ENCODE data around the gene ASIC1. TPM values are rescaled to one million over a fixed set of nuclear protein-coding genes. Genes with fewer than 3 reads are reported as not detected.

Gene ASIC1
- total and polyA plus RNA-seq, 2 experiments from 2014 or later, result 0.76 to 1.5 TPM

DNA sequence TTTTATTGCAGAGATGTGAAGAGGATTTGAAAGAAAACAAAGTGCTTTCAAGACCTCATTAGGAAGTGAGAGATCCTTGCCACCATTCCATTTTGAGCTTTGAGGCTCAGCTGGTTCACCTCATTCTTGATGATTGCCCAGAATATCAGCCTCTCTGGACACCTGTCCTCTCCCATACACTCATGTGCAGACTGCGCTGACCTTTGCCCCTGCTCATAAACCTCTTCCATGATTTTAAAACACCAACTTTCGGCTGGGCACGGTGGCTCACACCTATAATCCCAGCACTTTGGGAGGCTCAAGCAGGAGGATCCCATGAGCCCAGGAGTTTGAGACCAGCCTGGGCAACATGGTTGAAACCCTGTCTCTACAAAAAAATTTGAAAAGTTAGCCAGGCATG is 63.6 kb downstream of the ASIC1 start:
- no peaks in the 10 kb centered on the region for H3K4me1 Mint-ChIP-seq
- H3K36me3 Mint-ChIP-seq (ENCODE audit: low read depth), result no peaks in the 10 kb centered on the region; the same call in 2 of the 3 replicates
- TF ChIP-seq ZNF114 (CRISPR knock-in tag; IDR thresholded peaks at IDR 0.05), result no peak
- no peak for TF ChIP-seq EZH2 (IDR thresholded peaks at IDR 0.05; ENCODE audit: low read depth, unreplicated experiment)
- Histone ChIP-seq H3K4me3 (no peak overlapping the region), H3K79me2 (replicated peaks; ENCODE audit: insufficient read depth) (peaks cover 7% of the 10 kb centered on the region; the same call in 1 of the 2 replicates), H3K27me3 (ENCODE audit: insufficient read depth) (no peaks in the 10 kb centered on the region), H3K27ac (ENCODE audit: low read depth) (no peak overlapping the region), H3K9me2 (ENCODE audit: insufficient read depth) (no peaks in the 10 kb centered on the region), H3K4me2 (no peak overlapping the region), H3K4me1 (ENCODE audit: insufficient read depth) (no peaks in the 10 kb centered on the region), H3F3A (replicated peaks; ENCODE audit: low read depth) (no peaks in the 10 kb centered on the region), H2AFZ (no peak overlapping the region), H3K36me3 (ENCODE audit: insufficient read depth) (no peaks in the 10 kb centered on the region), H4K20me1 (replicated peaks; ENCODE audit: insufficient read depth) (peaks cover 5% of the 10 kb centered on the region; the same call in 1 of the 2 replicates)
- no peak for ATAC-seq
- no peaks in the 10 kb centered on the region for H3K9me3 Mint-ChIP-seq
- no peak overlapping the region for H3K4me3 Mint-ChIP-seq
- no peaks in the 10 kb centered on the region for H3K27me3 Mint-ChIP-seq (ENCODE audit: insufficient read depth, low read depth, poor library complexity)
- no peak for DNase-seq (ENCODE audit: low spot score)
- H3K27ac Mint-ChIP-seq, result no peak overlapping the region

DNA sequence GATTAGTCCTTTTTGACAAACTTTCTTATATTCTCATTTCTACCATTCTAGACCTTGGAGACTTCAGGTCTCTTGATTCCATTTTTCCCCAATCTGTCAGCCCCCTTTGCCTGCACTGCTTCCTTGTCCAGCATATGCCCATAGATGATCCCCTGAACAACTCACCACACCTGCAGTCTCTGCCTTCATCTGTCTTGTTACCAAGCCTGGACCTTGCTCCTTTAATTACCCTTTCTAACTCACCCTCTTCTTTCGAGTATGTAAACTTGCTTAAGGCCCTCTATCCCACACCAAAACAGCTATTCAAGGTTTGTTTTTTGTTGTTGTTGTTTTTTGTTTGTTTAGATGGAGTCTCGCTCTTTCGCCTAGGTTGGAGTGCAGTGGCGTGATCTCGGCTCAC is 64.2 kb downstream of the ASIC1 start:
- Histone ChIP-seq H3K36me3 (ENCODE audit: insufficient read depth) (no peaks in the 10 kb centered on the region), H3K79me2 (replicated peaks; ENCODE audit: insufficient read depth) (0 out of 2 replicates have a peak, but pooled peaks cover 4% of the 10 kb centered on the region), H3K4me2 (no peak overlapping the region), H3K9me2 (ENCODE audit: insufficient read depth) (no peaks in the 10 kb centered on the region), H4K20me1 (replicated peaks; ENCODE audit: insufficient read depth) (peaks cover 5% of the 10 kb centered on the region; the same call in 1 of the 2 replicates), H3F3A (replicated peaks; ENCODE audit: low read depth) (no peaks in the 10 kb centered on the region), H3K27ac (ENCODE audit: low read depth) (no peak overlapping the region), H3K4me3 (no peak overlapping the region), H3K27me3 (ENCODE audit: insufficient read depth) (no peaks in the 10 kb centered on the region), H3K4me1 (ENCODE audit: insufficient read depth) (no peaks in the 10 kb centered on the region), H2AFZ (no peak overlapping the region)
- Mint-ChIP-seq H3K36me3 (ENCODE audit: low read depth) (no peaks in the 10 kb centered on the region; the same call in 2 of the 3 replicates), H3K4me3 (no peak overlapping the region), H3K27ac (no peak overlapping the region), H3K9me3 (no peaks in the 10 kb centered on the region), H3K4me1 (no peaks in the 10 kb centered on the region), H3K27me3 (ENCODE audit: insufficient read depth, low read depth, poor library complexity) (no peaks in the 10 kb centered on the region)
- no peak for ATAC-seq
- DNase-seq (ENCODE audit: low spot score), result no peak
- TF ChIP-seq ZNF114 (CRISPR knock-in tag; IDR thresholded peaks at IDR 0.05) (no peak), CREB1 (CRISPR knock-in tag; IDR thresholded peaks at IDR 0.05; ENCODE audit: low read depth) (no peak), ZNF331 (CRISPR knock-in tag; IDR thresholded peaks at IDR 0.05; ENCODE audit: low read depth) (no peak), NANOG (IDR thresholded peaks at IDR 0.05; ENCODE audit: borderline replicate concordance) (no peak), EZH2phosphoT487 (IDR thresholded peaks at IDR 0.05; ENCODE audit: unreplicated experiment) (no peak), POLR2AphosphoS5 (IDR thresholded peaks at IDR 0.05; ENCODE audit: low read depth) (no peak), EZH2 (IDR thresholded peaks at IDR 0.05; ENCODE audit: low read depth, unreplicated experiment) (no peak), STAT1 (IDR thresholded peaks at IDR 0.05; ENCODE audit: unreplicated experiment) (no peak)
- TF ChIP-seq, protein P1, sequence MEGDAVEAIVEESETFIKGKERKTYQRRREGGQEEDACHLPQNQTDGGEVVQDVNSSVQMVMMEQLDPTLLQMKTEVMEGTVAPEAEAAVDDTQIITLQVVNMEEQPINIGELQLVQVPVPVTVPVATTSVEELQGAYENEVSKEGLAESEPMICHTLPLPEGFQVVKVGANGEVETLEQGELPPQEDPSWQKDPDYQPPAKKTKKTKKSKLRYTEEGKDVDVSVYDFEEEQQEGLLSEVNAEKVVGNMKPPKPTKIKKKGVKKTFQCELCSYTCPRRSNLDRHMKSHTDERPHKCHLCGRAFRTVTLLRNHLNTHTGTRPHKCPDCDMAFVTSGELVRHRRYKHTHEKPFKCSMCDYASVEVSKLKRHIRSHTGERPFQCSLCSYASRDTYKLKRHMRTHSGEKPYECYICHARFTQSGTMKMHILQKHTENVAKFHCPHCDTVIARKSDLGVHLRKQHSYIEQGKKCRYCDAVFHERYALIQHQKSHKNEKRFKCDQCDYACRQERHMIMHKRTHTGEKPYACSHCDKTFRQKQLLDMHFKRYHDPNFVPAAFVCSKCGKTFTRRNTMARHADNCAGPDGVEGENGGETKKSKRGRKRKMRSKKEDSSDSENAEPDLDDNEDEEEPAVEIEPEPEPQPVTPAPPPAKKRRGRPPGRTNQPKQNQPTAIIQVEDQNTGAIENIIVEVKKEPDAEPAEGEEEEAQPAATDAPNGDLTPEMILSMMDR (conservative IDR thresholded peaks at IDR 0.05; ENCODE audit: low read depth in 2 of 2), result no peak
- TF ChIP-seq, protein P2, sequence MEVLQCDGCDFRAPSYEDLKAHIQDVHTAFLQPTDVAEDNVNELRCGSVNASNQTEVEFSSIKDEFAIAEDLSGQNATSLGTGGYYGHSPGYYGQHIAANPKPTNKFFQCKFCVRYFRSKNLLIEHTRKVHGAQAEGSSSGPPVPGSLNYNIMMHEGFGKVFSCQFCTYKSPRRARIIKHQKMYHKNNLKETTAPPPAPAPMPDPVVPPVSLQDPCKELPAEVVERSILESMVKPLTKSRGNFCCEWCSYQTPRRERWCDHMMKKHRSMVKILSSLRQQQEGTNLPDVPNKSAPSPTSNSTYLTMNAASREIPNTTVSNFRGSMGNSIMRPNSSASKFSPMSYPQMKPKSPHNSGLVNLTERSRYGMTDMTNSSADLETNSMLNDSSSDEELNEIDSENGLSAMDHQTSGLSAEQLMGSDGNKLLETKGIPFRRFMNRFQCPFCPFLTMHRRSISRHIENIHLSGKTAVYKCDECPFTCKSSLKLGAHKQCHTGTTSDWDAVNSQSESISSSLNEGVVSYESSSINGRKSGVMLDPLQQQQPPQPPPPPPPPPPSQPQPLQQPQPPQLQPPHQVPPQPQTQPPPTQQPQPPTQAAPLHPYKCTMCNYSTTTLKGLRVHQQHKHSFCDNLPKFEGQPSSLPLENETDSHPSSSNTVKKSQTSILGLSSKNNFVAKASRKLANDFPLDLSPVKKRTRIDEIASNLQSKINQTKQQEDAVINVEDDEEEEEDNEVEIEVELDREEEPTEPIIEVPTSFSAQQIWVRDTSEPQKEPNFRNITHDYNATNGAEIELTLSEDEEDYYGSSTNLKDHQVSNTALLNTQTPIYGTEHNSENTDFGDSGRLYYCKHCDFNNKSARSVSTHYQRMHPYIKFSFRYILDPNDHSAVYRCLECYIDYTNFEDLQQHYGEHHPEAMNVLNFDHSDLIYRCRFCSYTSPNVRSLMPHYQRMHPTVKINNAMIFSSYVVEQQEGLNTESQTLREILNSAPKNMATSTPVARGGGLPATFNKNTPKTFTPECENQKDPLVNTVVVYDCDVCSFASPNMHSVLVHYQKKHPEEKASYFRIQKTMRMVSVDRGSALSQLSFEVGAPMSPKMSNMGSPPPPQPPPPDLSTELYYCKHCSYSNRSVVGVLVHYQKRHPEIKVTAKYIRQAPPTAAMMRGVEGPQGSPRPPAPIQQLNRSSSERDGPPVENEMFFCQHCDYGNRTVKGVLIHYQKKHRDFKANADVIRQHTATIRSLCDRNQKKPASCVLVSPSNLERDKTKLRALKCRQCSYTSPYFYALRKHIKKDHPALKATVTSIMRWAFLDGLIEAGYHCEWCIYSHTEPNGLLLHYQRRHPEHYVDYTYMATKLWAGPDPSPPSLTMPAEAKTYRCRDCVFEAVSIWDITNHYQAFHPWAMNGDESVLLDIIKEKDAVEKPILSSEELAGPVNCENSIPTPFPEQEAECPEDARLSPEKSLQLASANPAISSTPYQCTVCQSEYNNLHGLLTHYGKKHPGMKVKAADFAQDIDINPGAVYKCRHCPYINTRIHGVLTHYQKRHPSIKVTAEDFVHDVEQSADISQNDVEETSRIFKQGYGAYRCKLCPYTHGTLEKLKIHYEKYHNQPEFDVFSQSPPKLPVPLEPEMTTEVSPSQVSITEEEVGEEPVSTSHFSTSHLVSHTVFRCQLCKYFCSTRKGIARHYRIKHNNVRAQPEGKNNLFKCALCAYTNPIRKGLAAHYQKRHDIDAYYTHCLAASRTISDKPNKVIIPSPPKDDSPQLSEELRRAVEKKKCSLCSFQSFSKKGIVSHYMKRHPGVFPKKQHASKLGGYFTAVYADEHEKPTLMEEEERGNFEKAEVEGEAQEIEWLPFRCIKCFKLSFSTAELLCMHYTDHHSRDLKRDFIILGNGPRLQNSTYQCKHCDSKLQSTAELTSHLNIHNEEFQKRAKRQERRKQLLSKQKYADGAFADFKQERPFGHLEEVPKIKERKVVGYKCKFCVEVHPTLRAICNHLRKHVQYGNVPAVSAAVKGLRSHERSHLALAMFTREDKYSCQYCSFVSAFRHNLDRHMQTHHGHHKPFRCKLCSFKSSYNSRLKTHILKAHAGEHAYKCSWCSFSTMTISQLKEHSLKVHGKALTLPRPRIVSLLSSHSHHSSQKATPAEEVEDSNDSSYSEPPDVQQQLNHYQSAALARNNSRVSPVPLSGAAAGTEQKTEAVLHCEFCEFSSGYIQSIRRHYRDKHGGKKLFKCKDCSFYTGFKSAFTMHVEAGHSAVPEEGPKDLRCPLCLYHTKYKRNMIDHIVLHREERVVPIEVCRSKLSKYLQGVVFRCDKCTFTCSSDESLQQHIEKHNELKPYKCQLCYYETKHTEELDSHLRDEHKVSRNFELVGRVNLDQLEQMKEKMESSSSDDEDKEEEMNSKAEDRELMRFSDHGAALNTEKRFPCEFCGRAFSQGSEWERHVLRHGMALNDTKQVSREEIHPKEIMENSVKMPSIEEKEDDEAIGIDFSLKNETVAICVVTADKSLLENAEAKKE (CRISPR knock-in tag; IDR thresholded peaks at IDR 0.05), result no peak
- TF ChIP-seq, protein P3, sequence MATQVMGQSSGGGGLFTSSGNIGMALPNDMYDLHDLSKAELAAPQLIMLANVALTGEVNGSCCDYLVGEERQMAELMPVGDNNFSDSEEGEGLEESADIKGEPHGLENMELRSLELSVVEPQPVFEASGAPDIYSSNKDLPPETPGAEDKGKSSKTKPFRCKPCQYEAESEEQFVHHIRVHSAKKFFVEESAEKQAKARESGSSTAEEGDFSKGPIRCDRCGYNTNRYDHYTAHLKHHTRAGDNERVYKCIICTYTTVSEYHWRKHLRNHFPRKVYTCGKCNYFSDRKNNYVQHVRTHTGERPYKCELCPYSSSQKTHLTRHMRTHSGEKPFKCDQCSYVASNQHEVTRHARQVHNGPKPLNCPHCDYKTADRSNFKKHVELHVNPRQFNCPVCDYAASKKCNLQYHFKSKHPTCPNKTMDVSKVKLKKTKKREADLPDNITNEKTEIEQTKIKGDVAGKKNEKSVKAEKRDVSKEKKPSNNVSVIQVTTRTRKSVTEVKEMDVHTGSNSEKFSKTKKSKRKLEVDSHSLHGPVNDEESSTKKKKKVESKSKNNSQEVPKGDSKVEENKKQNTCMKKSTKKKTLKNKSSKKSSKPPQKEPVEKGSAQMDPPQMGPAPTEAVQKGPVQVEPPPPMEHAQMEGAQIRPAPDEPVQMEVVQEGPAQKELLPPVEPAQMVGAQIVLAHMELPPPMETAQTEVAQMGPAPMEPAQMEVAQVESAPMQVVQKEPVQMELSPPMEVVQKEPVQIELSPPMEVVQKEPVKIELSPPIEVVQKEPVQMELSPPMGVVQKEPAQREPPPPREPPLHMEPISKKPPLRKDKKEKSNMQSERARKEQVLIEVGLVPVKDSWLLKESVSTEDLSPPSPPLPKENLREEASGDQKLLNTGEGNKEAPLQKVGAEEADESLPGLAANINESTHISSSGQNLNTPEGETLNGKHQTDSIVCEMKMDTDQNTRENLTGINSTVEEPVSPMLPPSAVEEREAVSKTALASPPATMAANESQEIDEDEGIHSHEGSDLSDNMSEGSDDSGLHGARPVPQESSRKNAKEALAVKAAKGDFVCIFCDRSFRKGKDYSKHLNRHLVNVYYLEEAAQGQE (IDR thresholded peaks at IDR 0.05; ENCODE audit: unreplicated experiment), result no peak
